Activated B cell treated with CpG ODN at 0.5 μM for 24 hours (primary cell): Measurements from ENCODE around the gene CPT1A. TPM values are rescaled to one million over a fixed set of nuclear protein-coding genes. Genes with fewer than 3 reads are reported as not detected.
"Not testable (repeated sequence)": the region's sequence is repeated elsewhere in the genome, so short reads cannot be mapped to it uniquely, and the experiment has no call there.

Source experiments
- ATAC-seq: fragments of 200-7000 bp; cut with Tn5 transposase; one replicate; pipeline ENCODE4 v1.10.0; 2021; ENCODE audit warnings: low read depth, mild to moderate bottlenecking, moderate library complexity
- CTCF ChIA-PET: fragments of 350-600 bp; sonication (Branson Sonifier 250); formaldehyde crosslinking; loops from one replicate; lab custom pipeline; 2021; ENCODE audit warnings: antibody characterized with exemption; lab: Charles Lee
- POLR2A ChIA-PET: fragments of 350-600 bp; sonication (Branson Sonifier 250); formaldehyde crosslinking; loops from one replicate; lab custom pipeline; 2021; ENCODE audit warnings: antibody characterized with exemption; lab: Charles Lee
- DNase-seq: peaks from one replicate; pipeline ENCODE4 v3.0.0; 2022
- H3K27ac Mint-ChIP-seq: one replicate; pipeline ENCODE4 v1.8.0; 2020; ENCODE audit warnings: mixed read lengths
- H3K27me3 Mint-ChIP-seq: one replicate; pipeline ENCODE4 v1.8.0; 2021; ENCODE audit warnings: mixed read lengths
- H3K36me3 Mint-ChIP-seq: one replicate; pipeline ENCODE4 v1.8.0; 2021; ENCODE audit warnings: low read depth, mixed read lengths
- H3K4me1 Mint-ChIP-seq: one replicate; pipeline ENCODE4 v1.8.0; 2021; ENCODE audit warnings: mixed read lengths
- H3K4me3 Mint-ChIP-seq: one replicate; pipeline ENCODE4 v1.8.0; 2020; ENCODE audit warnings: mild to moderate bottlenecking, mixed read lengths
- H3K9me3 Mint-ChIP-seq: one replicate; pipeline ENCODE4 v1.8.0; 2020; ENCODE audit warnings: mixed read lengths
- CTCF ChIP-seq: fragments of 200-600 bp; IDR thresholded peaks from one replicate; pipeline ENCODE4 v1.8.0; 2022; ENCODE audit warnings: antibody characterized with exemption, mild to moderate bottlenecking
- intact Hi-C: fragments of 100-400 bp; cut with micrococcal nuclease; formaldehyde crosslinking; loops from one replicate; pipeline ENCODE4 v1.15.1; 2024
- total RNA-seq: library from RNA; stranded (reverse); gene quantifications from 2 replicates; pipeline ENCODE4 v1.2.3, GENCODE V29; 2022

CPT1A gene
- total RNA-seq, 1 donor from 2014 or later, result 17.2 TPM

GRCh38 chr11:68859123-68859522 lies 17.4 kb upstream of the CPT1A start:
- Mint-ChIP-seq H3K27me3 (peaks cover 6% of the 10 kb centered on the region), H3K4me3 (no peak overlapping the region), H3K9me3 (peaks cover 10% of the 10 kb centered on the region), H3K36me3 (no peaks in the 10 kb centered on the region), H3K4me1 (peaks cover 3% of the 10 kb centered on the region), H3K27ac (no peak overlapping the region)
- DNase-seq, result no peak
- ChIA-PET CTCF (no interaction called here), POLR2A (no interaction called here)
- intact Hi-C loops, result no loop called here
- no peak for ATAC-seq
- TF ChIP-seq CTCF, result no peak

GRCh38 chr11:68857037-68857586 lies 15.4 kb upstream of the CPT1A start:
- ChIA-PET POLR2A (no interaction called here), CTCF (no interaction called here)
- ATAC-seq (no peak), DNase-seq (no peak)
- H3K36me3 Mint-ChIP-seq, result no peaks in the 10 kb centered on the region
- H3K27me3 Mint-ChIP-seq, result peaks cover 20% of the 10 kb centered on the region
- no peak for TF ChIP-seq CTCF
- H3K4me1 Mint-ChIP-seq, result peaks cover 3% of the 10 kb centered on the region
- H3K9me3 Mint-ChIP-seq, result peaks cover 4% of the 10 kb centered on the region
- intact Hi-C loops, result no loop called here
- no peak overlapping the region for H3K4me3 Mint-ChIP-seq
- H3K27ac Mint-ChIP-seq, result no peak overlapping the region

- H3K36me3 Mint-ChIP-seq, POLR2A ChIA-PET, intact Hi-C loops, H3K27ac Mint-ChIP-seq, ATAC-seq, H3K9me3 Mint-ChIP-seq, H3K4me1 Mint-ChIP-seq, DNase-seq, CTCF ChIA-PET, H3K4me3 Mint-ChIP-seq: not testable (repeated sequence)
- H3K27me3 Mint-ChIP-seq, result peaks cover 20% of the 10 kb centered on the region
These were observed 14.8 kb upstream of the CPT1A start for GRCh38 chr11:68856425-68857030.

GRCh38 chr11:68855205-68855981 lies 13.7 kb upstream of the CPT1A start:
- ATAC-seq (peak; percentile 54), DNase-seq (peak; percentile 24)
- CTCF ChIA-PET, result interaction anchor here (1.4 kb wide), 1 partner anchor 30 kb away, joined by 3 read pairs; no protein-coding TSS in a partner anchor
- H3K4me1 Mint-ChIP-seq, result peaks cover 3% of the 10 kb centered on the region
- TF ChIP-seq CTCF, result no peak
- peaks cover 20% of the 10 kb centered on the region for H3K27me3 Mint-ChIP-seq
- H3K27ac Mint-ChIP-seq, result no peak overlapping the region
- peak overlapping the region; percentile 80 for H3K4me3 Mint-ChIP-seq
- no peaks in the 10 kb centered on the region for H3K36me3 Mint-ChIP-seq
- POLR2A ChIA-PET, result interaction anchor here (0.6 to 1.0 kb wide), 2 partner anchors 15 to 16 kb away, joined by 4 to 7 read pairs; no protein-coding TSS in a partner anchor
- intact Hi-C loops, result no loop called here
- H3K9me3 Mint-ChIP-seq, result peaks cover 4% of the 10 kb centered on the region

GRCh38 chr11:68854273-68854958 lies 12.7 kb upstream of the CPT1A start:
- ChIA-PET POLR2A (interaction anchor here (0.6 to 1.0 kb wide), 2 partner anchors 15 to 16 kb away, joined by 4 to 7 read pairs; no protein-coding TSS in a partner anchor), CTCF (interaction anchor here (1.4 kb wide), 1 partner anchor 29 kb away, joined by 3 read pairs; no protein-coding TSS in a partner anchor)
- H3K9me3 Mint-ChIP-seq, result peaks cover 4% of the 10 kb centered on the region
- peaks cover 20% of the 10 kb centered on the region for H3K27me3 Mint-ChIP-seq
- H3K27ac Mint-ChIP-seq, result no peak overlapping the region
- DNase-seq (no peak), ATAC-seq (no peak)
- no peak overlapping the region for H3K4me3 Mint-ChIP-seq
- no peak for TF ChIP-seq CTCF
- intact Hi-C loops, result no loop called here
- no peaks in the 10 kb centered on the region for H3K36me3 Mint-ChIP-seq
- peaks cover 3% of the 10 kb centered on the region for H3K4me1 Mint-ChIP-seq
